ENCODE data around the gene RALGAPA2.

GRCh38 chr20:20358801-20359200 lies 353.6 kb downstream of the RALGAPA2 start:
- TF ChIP-seq RAD21 (conservative IDR thresholded peaks at IDR 0.05) (no peak), CTCF (IDR thresholded peaks at IDR 0.05; ENCODE audit: poor library complexity, severe bottlenecking) (no peak), MXI1 (conservative IDR thresholded peaks at IDR 0.05; ENCODE audit: poor library complexity, severe bottlenecking) (no peak), SMC3 (conservative IDR thresholded peaks at IDR 0.05; ENCODE audit: poor library complexity) (no peak), POLR2AphosphoS5 (IDR thresholded peaks at IDR 0.05) (no peak), EZH2 (IDR thresholded peaks at IDR 0.05; ENCODE audit: borderline replicate concordance, insufficient read depth, low read length, poor library complexity, severe bottlenecking) (no peak)

All from neural cell (in vitro differentiated cells).